ENCODE data around the gene MASP1.

DNA sequence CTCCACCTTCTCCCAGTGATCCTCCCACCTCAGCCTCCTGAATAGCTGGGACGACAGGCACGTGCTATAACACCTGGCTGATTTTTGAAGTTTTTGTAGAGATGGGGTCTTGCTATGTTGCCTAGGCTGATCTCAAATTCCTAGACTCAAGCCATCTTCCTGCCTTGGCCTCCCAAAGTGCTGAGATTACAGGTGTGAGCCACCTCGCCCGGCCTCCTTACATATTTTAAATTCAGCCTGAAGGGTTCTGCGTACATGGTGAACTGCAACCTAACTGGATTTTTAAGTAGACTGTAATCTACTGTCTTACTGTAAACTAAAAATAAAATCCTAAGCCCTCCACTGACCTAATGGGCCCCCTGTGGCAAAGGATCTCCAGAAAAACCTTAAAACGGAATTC lies 34.1 kb downstream of the MASP1 start:
- TF ChIP-seq, protein P1, sequence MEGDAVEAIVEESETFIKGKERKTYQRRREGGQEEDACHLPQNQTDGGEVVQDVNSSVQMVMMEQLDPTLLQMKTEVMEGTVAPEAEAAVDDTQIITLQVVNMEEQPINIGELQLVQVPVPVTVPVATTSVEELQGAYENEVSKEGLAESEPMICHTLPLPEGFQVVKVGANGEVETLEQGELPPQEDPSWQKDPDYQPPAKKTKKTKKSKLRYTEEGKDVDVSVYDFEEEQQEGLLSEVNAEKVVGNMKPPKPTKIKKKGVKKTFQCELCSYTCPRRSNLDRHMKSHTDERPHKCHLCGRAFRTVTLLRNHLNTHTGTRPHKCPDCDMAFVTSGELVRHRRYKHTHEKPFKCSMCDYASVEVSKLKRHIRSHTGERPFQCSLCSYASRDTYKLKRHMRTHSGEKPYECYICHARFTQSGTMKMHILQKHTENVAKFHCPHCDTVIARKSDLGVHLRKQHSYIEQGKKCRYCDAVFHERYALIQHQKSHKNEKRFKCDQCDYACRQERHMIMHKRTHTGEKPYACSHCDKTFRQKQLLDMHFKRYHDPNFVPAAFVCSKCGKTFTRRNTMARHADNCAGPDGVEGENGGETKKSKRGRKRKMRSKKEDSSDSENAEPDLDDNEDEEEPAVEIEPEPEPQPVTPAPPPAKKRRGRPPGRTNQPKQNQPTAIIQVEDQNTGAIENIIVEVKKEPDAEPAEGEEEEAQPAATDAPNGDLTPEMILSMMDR (IDR thresholded peaks at IDR 0.05): no peak
- TF ChIP-seq POLR2AphosphoS5 (IDR thresholded peaks at IDR 0.05): no peak

All from suprapubic skin (tissue), 3 donors.